ENCODE data around the gene GAS6.

- TF ChIP-seq CTCF (IDR thresholded peaks at IDR 0.05) = no peak
- no peak for TF ChIP-seq POLR2A (IDR thresholded peaks at IDR 0.05)
Observed at GRCh38 chr13:113862191-113862930, 1.5 kb downstream of the GAS6 start.
